HL-60 (cell line): ENCODE measurements around the gene RABEPK.

Experiments
- CTCF ChIP-seq: IDR thresholded peaks from one replicate; pipeline ENCODE4 v1.5.1; 2011; ENCODE audit warnings: low read length, control low read depth, inconsistent platforms; ENCODE audit not compliant: insufficient read depth
- GABPA ChIP-seq: IDR thresholded peaks from 2 replicates; pipeline ENCODE4 v1.6.1; 2012; ENCODE audit warnings: low read depth
- POLR2AphosphoS5 ChIP-seq: IDR thresholded peaks from 2 replicates; pipeline ENCODE4 v1.6.1; 2012; ENCODE audit warnings: low read depth
- SPI1 ChIP-seq: IDR thresholded peaks from 2 replicates; pipeline ENCODE4 v1.6.1; 2012; ENCODE audit warnings: low read depth, mild to moderate bottlenecking, borderline replicate concordance
- TF ChIP-seq, protein P1 (sequence below): IDR thresholded peaks from 2 replicates; pipeline ENCODE4 v1.6.1; 2012; ENCODE audit warnings: low read depth; ENCODE audit not compliant: insufficient replicate concordance

GRCh38 chr9:125190361-125190801 is 10.0 kb upstream of the RABEPK start:
- TF ChIP-seq CTCF, result no peak
- TF ChIP-seq, protein P1, sequence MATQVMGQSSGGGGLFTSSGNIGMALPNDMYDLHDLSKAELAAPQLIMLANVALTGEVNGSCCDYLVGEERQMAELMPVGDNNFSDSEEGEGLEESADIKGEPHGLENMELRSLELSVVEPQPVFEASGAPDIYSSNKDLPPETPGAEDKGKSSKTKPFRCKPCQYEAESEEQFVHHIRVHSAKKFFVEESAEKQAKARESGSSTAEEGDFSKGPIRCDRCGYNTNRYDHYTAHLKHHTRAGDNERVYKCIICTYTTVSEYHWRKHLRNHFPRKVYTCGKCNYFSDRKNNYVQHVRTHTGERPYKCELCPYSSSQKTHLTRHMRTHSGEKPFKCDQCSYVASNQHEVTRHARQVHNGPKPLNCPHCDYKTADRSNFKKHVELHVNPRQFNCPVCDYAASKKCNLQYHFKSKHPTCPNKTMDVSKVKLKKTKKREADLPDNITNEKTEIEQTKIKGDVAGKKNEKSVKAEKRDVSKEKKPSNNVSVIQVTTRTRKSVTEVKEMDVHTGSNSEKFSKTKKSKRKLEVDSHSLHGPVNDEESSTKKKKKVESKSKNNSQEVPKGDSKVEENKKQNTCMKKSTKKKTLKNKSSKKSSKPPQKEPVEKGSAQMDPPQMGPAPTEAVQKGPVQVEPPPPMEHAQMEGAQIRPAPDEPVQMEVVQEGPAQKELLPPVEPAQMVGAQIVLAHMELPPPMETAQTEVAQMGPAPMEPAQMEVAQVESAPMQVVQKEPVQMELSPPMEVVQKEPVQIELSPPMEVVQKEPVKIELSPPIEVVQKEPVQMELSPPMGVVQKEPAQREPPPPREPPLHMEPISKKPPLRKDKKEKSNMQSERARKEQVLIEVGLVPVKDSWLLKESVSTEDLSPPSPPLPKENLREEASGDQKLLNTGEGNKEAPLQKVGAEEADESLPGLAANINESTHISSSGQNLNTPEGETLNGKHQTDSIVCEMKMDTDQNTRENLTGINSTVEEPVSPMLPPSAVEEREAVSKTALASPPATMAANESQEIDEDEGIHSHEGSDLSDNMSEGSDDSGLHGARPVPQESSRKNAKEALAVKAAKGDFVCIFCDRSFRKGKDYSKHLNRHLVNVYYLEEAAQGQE, result no peak
- no peak for TF ChIP-seq POLR2AphosphoS5
- TF ChIP-seq GABPA, result no peak
- TF ChIP-seq SPI1, result no peak
